ENCODE measurements around the gene POGLUT3. TPM values are rescaled to one million over a fixed set of nuclear protein-coding genes. Genes with fewer than 3 reads are reported as not detected.

The POGLUT3 gene
- total and polyA plus RNA-seq, 2 of the 4 experiments (the other 2 are of a cell fraction): 31.7 to 34.8 TPM

DNA sequence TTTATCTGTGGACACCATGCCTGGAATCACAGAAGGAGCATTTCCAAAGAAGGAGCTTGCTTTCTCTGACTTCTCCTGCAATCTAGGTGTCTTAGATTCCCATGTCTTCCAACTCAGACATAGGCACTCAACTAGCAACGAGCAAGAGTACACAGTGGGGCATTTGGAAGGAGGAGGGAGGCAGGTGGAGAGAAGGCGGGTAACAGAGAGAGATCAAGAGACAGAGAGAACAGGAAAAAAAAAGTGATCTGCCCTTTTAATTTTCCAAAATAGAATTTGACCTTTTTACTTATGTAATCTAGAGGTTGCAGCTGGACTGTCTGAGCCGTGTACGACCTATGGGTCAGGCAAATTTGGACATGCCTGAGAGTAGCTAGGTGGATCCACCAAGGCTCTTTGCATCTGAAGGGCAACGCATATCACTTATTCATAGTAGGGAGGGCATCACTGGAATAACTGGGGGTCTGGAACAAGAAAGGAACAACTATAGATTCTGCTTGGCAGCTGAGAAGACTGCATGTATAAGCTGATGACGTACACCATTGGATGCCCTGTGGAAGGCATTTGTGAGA, 37.3 kb upstream of the POGLUT3 start:
- H3K9ac ChIP-seq (ENCODE audit: low read depth, low read length): no peak overlapping the region
- H3K56ac ChIP-seq (ENCODE audit: extremely low read depth, insufficient read depth, low read length): no peak overlapping the region
- H2AK5ac ChIP-seq (ENCODE audit: low read depth, low read length): no peak overlapping the region
- ChIA-PET CTCF (no interaction called here), POLR2A (ENCODE audit: unreplicated experiment) (no interaction called here)
- H3K36me3 ChIP-seq (ENCODE audit: control insufficient read depth, insufficient read depth, low read length): no peaks in the 10 kb centered on the region
- no peaks in the 10 kb centered on the region for H4K20me1 ChIP-seq (ENCODE audit: insufficient read depth, low read length)
- no peak overlapping the region for H3K27ac ChIP-seq (ENCODE audit: insufficient read depth, low read length)
- H3K4ac ChIP-seq (ENCODE audit: low read depth, low read length): no peak overlapping the region
- H2BK20ac ChIP-seq (ENCODE audit: low read depth, low read length): no peak overlapping the region
- H3K9me1 ChIP-seq (ENCODE audit: insufficient read depth, low read length): no peaks in the 10 kb centered on the region; the same call in 1 of the 2 replicates
- no peak overlapping the region for H2BK5ac ChIP-seq (ENCODE audit: low read depth, low read length, poor library complexity, severe bottlenecking)
- no peak overlapping the region for H3K4me3 ChIP-seq (ENCODE audit: insufficient read depth, low read depth, low read length)
- H2BK15ac ChIP-seq (ENCODE audit: low read depth, low read length): no peak overlapping the region
- no peak overlapping the region for H3K4me2 ChIP-seq (ENCODE audit: low read depth, low read length)
- H3K18ac ChIP-seq (ENCODE audit: low read depth, low read length): no peak overlapping the region
- intact Hi-C loops (cut with micrococcal nuclease): no loop called here
- 67% methylated on average over 1 of the region's 6 CpGs; no CpG with 5 or more reads in 1 of the 2 experiments for WGBS, 2 experiments (ENCODE audit: extremely low coverage in 2 of 2, insufficient read length in 1 of 2)
- no peak for TF ChIP-seq CEBPB (IDR thresholded peaks at IDR 0.05; ENCODE audit: low read depth, low read length)
- TF ChIP-seq, protein P1, sequence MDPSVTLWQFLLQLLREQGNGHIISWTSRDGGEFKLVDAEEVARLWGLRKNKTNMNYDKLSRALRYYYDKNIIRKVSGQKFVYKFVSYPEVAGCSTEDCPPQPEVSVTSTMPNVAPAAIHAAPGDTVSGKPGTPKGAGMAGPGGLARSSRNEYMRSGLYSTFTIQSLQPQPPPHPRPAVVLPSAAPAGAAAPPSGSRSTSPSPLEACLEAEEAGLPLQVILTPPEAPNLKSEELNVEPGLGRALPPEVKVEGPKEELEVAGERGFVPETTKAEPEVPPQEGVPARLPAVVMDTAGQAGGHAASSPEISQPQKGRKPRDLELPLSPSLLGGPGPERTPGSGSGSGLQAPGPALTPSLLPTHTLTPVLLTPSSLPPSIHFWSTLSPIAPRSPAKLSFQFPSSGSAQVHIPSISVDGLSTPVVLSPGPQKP (IDR thresholded peaks at IDR 0.05; ENCODE audit: borderline replicate concordance, low read depth, low read length): no peak
- TF ChIP-seq FOS (IDR thresholded peaks at IDR 0.05; ENCODE audit: low read depth, low read length): no peak
- no peak for TF ChIP-seq POLR2A (IDR thresholded peaks at IDR 0.05; ENCODE audit: low read depth, low read length)
- no peak for TF ChIP-seq RFX5 (IDR thresholded peaks at IDR 0.05; ENCODE audit: low read depth, low read length)
- no peak for TF ChIP-seq SMC3 (IDR thresholded peaks at IDR 0.05; ENCODE audit: low read depth, low read length)
- TF ChIP-seq NFE2L2 (IDR thresholded peaks at IDR 0.05; ENCODE audit: low read depth, low read length): no peak
- no peak for TF ChIP-seq RAD21 (IDR thresholded peaks at IDR 0.05; ENCODE audit: low read length)
- H3K4me1 ChIP-seq (ENCODE audit: control insufficient read depth, insufficient read depth, low read length): no peaks in the 10 kb centered on the region; the same call in 1 of the 2 replicates
- in situ Hi-C loops (cut with MboI; ENCODE audit: low sequenced_read_pairs): no loop called here
- no peaks in the 10 kb centered on the region for H3K27me3 ChIP-seq (ENCODE audit: control insufficient read depth, insufficient read depth, low read length)
- no peak overlapping the region for H2AFZ ChIP-seq (replicated peaks; ENCODE audit: low read length, poor library complexity)
- H2BK120ac ChIP-seq (ENCODE audit: low read depth, low read length): no peak overlapping the region
- no peak overlapping the region for H3K14ac ChIP-seq (replicated peaks; ENCODE audit: low read depth, low read length)
- BruUV-seq (replicated peaks): no TSS peak
- H3K79me1 ChIP-seq (ENCODE audit: low read depth in 1 of 2, low read length in 2 of 2): no peaks in the 10 kb centered on the region
- H3K9me3 ChIP-seq (ENCODE audit: control insufficient read depth, insufficient read depth, low read length): no peaks in the 10 kb centered on the region
- no peak overlapping the region for H2AK9ac ChIP-seq (replicated peaks; ENCODE audit: low read depth, low read length, poor library complexity)
- DNase-seq (no peak), ATAC-seq (ENCODE audit: low read depth) (no peak)
- no peak overlapping the region for H4K5ac ChIP-seq (ENCODE audit: low read depth, low read length)
- no peak overlapping the region for H3K23ac ChIP-seq (ENCODE audit: low read depth, low read length)
- H4K8ac ChIP-seq (ENCODE audit: low read depth in 2 of 2, low read length in 2 of 2): no peak overlapping the region
- H4K91ac ChIP-seq (ENCODE audit: insufficient read depth, low read depth, low read length): no peak overlapping the region
- dilution Hi-C loops (cut with HindIII; ENCODE audit: low sequenced_read_pairs, unreplicated experiment): no loop called here

Measured in IMR-90 (cell line).